ENCODE measurements around the gene ZNF91. TPM values are rescaled to one million over a fixed set of nuclear protein-coding genes. Genes with fewer than 3 reads are reported as not detected.
"Not testable (repeated sequence)": the region's sequence is repeated elsewhere in the genome, so short reads cannot be mapped to it uniquely, and the experiment has no call there.

ZNF91 gene
- total RNA-seq, 1 donor from 2014 or later, result 43.9 TPM

DNA sequence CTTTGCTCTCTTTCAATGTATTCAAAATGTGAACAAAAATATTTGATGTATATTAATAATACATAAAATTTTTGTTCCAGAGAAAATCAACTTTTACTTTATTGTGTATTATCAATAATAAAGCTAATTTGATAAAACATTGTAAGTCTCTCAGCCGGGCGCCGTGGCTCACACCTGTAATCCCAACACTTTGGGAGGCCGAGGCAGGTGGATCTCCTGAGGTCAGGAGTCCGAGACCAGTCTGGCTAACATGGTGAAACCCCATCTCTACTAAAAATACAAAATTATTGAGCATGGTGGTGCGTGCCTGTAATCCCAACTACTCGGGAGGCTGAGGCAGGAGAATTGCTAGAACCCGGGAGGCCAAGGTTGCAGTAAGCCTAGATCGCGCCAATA lies 449 bp upstream of the ZNF91 start:
- not testable (repeated sequence) for DNase-seq (ENCODE audit: low spot score)

- peak; percentile 40 for DNase-seq (ENCODE audit: low spot score)
Observed at GRCh38 chr19:23394511-23394910, 760 bp downstream of the ZNF91 start.

DNA sequence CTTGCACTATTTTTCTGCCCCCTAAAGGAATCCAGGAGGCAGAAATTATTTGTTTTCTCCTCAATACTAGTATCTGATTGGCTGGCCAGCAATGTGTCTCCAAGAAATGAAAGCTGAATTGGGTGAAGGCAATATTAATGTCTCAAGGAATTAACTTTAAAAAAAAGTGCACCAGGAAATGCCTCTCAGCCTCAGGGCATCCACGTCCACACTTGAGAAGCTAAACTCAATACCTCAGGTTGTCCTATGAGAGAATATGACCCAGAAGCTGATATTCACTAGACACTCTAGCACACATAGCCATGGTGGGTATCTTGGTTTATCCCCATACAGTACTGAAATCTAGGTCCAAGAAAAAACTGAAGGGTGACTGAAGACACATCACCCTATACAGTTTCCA lies 2.1 kb downstream of the ZNF91 start:
- no peak for DNase-seq (ENCODE audit: low spot score)

GRCh38 chr19:23391236-23391635 lies 4.0 kb downstream of the ZNF91 start:
- no peak for DNase-seq (ENCODE audit: low spot score)

GRCh38 chr19:23385404-23385803 lies 9.9 kb downstream of the ZNF91 start:
- DNase-seq (ENCODE audit: low spot score), result no peak

- DNase-seq (ENCODE audit: low spot score), result no peak
Observed at GRCh38 chr19:23384858-23385257, 10.4 kb downstream of the ZNF91 start.

- no peak for DNase-seq (ENCODE audit: low spot score)
Observed at GRCh38 chr19:23384166-23384565, 11.1 kb downstream of the ZNF91 start.

DNA sequence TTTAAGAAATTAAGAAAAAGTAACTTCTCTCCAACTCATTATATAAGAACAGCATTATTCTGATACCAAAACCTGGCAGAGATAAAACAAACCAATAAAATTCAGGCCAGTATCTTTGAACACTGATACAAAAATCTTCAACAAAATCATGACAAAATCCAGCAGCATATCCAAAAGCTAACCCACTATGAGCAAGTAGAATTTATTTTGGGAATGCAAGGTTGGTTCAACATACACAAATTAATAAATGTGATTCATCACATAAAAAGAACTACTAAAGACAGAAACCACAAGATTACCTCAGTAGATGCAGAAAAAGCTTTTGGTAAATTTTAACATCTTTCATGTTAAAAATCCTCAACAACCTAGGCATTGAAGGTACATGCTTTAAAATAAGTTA lies 12.3 kb downstream of the ZNF91 start:
- no peak for DNase-seq (ENCODE audit: low spot score)

DNA sequence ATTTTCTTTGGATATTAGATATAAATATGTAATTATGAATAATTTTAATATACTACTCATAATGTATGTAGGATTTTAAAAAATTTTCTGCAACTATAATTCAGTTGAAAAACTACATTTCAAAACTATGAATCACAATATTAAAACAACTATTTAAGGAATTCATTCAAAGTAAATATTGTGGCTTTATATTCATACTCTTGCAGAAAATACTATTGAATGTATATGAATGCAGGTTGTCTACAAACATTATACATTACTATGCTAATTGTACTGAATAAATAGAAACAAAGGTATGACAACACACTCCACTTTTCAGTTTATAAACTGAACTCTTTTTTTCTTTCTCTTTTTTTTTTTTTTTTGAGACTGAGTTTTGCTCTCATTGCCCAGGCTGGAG lies 14.2 kb downstream of the ZNF91 start:
- no peak for DNase-seq (ENCODE audit: low spot score)

DNA sequence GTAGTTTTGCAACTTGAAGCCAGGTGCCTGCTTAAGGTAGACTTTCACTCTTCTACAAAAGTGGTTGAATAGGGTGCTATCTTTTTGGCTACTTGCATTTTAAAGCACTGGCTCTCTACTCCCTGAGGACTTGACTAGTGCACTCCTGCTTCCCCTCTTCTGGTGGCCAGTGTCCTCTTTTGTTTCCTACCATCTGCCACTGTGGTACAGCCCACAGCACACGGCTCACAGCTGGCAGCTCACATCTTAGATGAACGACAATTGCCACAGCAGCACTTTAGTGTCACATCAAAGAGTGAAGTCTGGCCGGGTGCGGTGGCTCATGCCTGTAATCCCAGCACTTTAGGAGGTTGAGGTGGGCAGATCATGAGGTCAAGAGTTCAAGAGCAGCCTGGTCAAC lies 15.6 kb downstream of the ZNF91 start:
- not testable (repeated sequence) for DNase-seq (ENCODE audit: low spot score)

GRCh38 chr19:23378948-23379347 lies 16.3 kb downstream of the ZNF91 start:
- DNase-seq (ENCODE audit: low spot score), result no peak

DNA sequence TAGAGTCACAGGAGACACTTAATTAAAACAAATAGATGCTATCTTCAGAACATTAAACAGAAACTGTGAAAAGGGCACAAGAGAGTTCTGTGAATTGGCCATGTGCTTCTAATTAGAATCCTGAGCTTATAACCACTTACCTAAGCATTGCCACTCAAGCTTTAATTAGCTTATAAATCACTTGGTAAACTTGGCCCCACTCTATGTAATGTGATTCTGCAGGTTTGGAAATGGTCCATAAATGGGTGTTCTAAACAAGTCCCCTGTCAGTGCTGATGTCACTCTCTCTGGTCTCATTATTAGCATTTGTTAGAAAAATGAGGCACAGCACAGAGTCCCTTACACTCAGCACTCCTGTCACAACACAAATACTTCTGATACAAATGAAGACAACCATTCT lies 18.0 kb downstream of the ZNF91 start:
- DNase-seq (ENCODE audit: low spot score), result no peak

DNA sequence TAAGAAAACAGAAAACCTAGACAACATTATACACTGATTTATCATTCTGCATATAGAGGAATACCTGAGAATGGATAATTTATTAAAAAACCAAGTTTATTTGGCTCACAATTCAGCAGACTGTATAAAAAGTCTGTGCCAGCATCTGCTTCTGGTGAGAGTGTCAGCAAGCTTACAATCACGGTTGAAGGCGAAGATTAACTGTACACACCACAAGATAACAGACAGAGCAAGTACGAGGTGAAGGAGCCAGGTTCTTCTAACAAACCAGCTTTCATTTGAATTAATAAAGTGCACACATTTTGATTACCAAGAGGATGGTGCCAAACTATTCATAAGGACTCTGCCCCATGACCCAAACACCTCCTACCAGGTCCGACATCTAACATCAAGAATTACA lies 28.8 kb downstream of the ZNF91 start:
- DNase-seq (ENCODE audit: low spot score), result no peak

DNA sequence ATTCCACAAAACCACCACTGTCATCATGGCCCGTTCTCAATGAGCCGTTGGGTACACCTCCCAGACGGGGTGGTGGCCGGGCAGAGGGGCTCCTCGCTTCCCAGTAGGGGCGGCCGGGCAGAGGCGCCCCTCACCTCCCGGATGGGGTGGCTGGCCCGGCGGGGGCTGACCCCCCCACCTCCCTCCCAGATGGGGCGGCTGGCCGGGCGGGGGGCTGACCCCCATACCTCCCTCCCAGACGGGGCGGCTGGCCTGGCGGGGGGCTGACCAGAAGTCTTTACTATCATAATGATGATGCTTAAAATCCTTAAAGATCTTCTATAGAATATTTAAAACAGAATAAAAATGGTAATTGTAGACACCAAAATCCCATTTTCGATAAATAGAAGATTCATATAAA lies 29.2 kb downstream of the ZNF91 start:
- DNase-seq (ENCODE audit: low spot score), result not testable (repeated sequence)

DNA sequence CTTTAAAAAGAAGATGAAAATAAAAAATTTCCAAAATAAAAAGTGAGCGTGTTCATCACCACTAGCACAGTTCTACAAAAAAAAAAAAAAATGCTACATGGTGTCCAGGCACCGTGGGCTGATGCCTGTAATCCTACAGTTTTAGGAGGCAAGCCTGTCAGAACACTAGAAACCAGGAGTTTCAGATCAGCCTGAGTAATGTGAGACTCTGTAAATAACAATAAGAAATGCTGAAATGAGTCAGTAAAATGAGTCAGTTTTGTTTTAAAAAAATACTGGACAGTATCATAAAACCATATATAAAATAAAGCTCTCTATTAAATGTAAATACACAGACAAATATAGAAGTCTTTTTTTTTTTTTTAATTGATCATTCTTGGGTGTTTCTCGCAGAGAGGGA lies 30.0 kb downstream of the ZNF91 start:
- no peak for DNase-seq (ENCODE audit: low spot score)

- not testable (repeated sequence) for DNase-seq (ENCODE audit: low spot score)
Observed at GRCh38 chr19:23361843-23362242, 33.4 kb downstream of the ZNF91 start.

DNA sequence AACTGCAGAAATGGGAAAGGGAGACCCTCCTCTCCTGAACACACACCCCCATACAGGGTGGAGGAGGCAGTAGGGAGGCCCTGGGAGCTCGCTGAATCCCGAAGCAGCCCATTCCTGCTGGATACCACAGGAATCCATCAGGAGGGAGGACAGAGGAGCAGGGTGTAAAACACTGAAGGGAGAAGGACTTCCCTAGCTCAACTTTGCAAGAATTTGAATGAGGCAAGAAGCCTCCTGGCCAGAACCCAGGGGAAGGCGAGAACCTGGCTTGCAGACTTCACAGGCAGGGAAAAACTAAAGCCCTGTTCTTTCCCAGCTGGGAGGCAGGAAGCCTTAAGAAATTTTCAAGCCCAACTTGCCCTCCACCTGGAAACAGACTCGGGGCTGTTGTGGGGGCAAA lies 43.5 kb downstream of the ZNF91 start:
- no peak for DNase-seq (ENCODE audit: low spot score)

- DNase-seq (ENCODE audit: low spot score), result no peak
Observed at GRCh38 chr19:23346696-23347095, 48.6 kb downstream of the ZNF91 start.

- no peak for DNase-seq (ENCODE audit: low spot score)
Observed at GRCh38 chr19:23345838-23346237, 49.4 kb downstream of the ZNF91 start.

DNA sequence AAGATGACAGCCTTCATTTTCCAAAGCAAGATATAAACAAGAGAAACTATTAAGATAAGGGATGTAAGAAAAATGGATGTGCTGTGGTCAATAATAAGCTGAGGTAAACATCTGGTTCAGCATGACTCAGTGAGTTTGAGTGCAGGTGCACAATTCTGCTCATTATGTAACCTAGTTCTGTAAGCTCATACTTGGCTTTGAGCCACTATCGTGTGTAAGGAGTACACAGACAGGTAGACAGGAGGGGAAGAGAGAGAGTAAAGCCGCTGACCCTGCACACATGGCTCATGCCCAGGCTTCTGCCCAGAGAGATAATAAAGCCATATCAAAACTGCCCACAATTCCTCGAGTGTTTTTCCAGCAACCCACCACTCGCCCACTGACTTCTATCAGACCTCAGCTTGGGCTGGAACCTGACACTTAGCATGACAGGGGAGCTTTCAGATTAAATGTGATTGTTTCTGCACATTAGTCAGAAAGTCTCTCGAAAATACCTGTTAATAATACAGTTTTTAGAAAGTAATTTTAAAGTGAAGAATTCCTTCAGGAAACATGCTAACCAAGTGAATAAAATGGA lies 51.7 kb downstream of the ZNF91 start:
- no peak for DNase-seq (ENCODE audit: low spot score)

GRCh38 chr19:23328211-23328610 lies 67.1 kb downstream of the ZNF91 start:
- DNase-seq (ENCODE audit: low spot score), result no peak

DNA sequence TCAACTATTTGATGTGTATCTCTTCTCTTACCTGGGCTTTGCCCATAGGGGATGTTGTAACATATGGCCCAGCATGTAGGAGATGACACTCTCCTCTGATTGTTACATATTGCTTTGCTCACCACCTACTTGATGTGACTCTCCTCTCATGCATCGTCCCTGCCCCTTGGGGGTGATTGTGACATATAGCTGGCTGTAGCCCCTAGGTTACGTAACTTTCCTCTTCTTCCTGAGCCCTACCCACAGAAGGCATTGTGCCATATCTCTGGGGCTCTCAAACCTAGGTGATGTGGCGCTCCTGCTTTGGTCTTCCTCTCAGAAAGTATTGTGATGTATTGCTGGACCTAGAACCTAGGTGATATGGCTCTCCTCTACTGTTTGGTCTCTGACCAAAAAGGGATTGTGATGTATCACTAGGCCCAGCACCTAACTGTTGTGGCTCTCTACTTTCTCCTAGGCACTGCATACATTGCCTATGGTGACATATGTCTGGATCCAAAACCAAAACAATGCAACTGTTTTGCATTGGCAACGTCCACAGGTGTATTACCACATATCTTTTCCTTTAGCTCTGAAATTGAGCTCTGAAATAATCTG lies 73.2 kb downstream of the ZNF91 start:
- no peak for DNase-seq (ENCODE audit: low spot score)

GRCh38 chr19:23321403-23321802 lies 73.9 kb downstream of the ZNF91 start:
- DNase-seq (ENCODE audit: low spot score), result not testable (repeated sequence)

DNA sequence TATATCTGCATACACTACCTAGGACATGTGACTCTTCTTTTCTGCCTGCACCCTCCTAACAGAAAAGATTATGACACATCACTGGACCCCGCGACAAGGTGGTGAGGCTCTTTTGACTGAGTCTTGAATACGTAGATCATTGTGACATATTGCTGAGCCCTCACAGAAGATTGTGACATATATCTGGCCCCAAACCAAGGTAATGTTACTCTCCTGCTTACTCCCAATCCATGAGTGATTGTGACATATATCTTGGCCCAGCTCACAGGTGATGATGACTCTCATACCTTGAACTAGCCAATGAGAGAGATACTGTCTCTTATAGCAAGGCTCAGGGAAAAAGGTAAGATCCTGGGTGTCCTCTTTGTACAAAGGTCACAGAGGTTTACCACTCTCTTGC lies 75.7 kb downstream of the ZNF91 start:
- DNase-seq (ENCODE audit: low spot score), result not testable (repeated sequence)

Data from mucosa of gallbladder (tissue), 1 donor.